ENCODE results near the gene NEURL1.

DNA sequence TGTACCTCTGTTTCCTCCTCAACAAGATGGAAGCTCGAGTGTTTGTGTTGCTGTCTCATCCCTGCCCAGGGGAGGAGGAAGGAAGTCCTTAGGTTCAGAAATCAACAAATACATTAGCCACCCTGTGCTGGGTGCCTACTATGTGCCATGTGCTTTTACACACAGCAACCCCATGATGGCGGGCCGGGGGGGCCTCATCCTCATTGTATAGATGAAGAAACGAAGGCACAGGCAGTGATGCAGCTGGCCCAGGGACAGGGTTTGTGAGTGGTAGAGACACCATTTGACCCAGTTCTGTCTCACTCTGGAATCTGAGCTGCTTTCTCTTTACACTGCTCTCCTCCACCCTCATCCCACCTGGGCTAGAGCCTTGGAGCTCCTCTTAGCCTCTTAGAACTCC, 39.5 kb upstream of the NEURL1 start:
- TF ChIP-seq EZH2 (IDR thresholded peaks at IDR 0.05; ENCODE audit: borderline replicate concordance, insufficient read depth, low read depth, low read length, poor library complexity, severe bottlenecking), result no peak
- TF ChIP-seq, protein P1, sequence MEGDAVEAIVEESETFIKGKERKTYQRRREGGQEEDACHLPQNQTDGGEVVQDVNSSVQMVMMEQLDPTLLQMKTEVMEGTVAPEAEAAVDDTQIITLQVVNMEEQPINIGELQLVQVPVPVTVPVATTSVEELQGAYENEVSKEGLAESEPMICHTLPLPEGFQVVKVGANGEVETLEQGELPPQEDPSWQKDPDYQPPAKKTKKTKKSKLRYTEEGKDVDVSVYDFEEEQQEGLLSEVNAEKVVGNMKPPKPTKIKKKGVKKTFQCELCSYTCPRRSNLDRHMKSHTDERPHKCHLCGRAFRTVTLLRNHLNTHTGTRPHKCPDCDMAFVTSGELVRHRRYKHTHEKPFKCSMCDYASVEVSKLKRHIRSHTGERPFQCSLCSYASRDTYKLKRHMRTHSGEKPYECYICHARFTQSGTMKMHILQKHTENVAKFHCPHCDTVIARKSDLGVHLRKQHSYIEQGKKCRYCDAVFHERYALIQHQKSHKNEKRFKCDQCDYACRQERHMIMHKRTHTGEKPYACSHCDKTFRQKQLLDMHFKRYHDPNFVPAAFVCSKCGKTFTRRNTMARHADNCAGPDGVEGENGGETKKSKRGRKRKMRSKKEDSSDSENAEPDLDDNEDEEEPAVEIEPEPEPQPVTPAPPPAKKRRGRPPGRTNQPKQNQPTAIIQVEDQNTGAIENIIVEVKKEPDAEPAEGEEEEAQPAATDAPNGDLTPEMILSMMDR (IDR thresholded peaks at IDR 0.05), result no peak
